Inflammatory macrophage treated with lipopolysaccharide for 4 hours (primary cell): ENCODE measurements around the gene CEACAM7.

ENCODE experiments used
- DNase-seq: peaks from one replicate; pipeline ENCODE4 v3.0.0-alpha.2; 2020

Gene CEACAM7

GRCh38 chr19:41646589-41647204 lies 41.4 kb downstream of the CEACAM7 start:
- peak; percentile 52 for DNase-seq

GRCh38 chr19:41641879-41642485 lies 46.1 kb downstream of the CEACAM7 start:
- DNase-seq = peak; percentile 67

DNA sequence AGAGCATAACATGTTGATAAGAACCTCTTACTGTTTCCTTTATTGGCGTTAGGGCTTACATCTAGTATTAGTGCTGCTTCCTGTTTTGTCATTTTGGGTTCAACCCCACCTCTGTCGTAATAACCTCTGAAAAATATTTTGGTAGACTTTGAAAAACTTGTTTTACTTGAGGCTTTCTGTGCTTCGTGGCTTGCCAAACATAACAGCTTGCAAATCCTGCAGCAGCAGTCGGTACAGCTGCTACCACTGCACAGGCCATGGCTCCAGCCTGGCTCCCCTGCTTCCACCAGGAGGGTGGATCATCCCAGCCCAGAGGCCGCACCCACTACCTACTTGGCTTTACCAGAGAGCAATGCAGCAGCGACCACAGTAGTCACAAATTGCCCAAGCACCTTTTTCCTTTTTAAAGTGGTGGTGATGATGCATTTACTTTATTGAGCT lies 49.4 kb downstream of the CEACAM7 start:
- peak; percentile 25 for DNase-seq

DNA sequence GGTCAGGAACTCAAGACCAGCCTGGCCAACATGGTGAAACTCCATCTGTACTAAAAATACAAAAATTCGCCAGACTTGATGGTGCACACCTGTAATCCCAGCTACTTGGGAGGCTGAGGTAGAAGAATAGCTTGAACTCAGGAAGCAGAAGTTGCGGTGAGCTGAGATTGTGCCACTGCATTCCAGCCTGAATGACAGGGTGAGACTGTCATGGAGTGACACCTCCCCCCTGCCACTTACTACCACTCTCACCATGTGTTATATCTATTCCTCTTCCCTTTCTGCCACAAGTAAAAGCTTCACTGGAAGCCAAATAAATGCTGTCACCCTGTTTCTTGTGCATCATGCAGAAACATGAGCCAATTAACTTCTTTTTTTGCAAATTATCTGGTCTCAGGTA lies 50.6 kb downstream of the CEACAM7 start:
- peak; percentile 55 for DNase-seq

GRCh38 chr19:41627966-41628675 lies 59.9 kb downstream of the CEACAM7 start:
- DNase-seq = no peak

GRCh38 chr19:41626877-41627276 lies 61.2 kb downstream of the CEACAM7 start, which contains the start of gene CEACAM4:
Gene CEACAM4, minus strand, starts transcription at chr19:41627074. Its CDS starts 111 bp downstream, at chr19:41626963.
- DNase-seq = peak; percentile 68

DNA sequence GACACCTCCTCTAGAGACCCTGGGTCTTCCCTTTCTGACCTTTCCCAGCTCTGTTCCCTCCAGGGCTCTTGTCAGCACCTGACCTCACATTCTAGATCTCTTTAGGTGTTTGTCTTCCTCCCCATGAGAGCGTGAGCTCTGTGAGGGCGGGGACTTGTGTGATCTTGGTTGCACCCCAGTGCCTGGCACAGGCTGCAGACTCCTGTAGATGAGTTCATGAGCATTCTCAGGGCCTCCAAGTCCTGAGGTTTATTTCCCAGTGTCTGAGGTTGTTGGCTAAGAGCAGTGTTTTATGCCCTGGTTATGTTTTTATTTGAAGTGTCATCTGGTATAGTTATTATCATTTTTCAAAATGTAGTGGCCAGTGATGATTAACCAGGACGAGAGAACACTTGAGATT lies 61.8 kb downstream of the CEACAM7 start:
- DNase-seq = no peak

GRCh38 chr19:41624937-41625336 lies 63.1 kb downstream of the CEACAM7 start:
- no peak for DNase-seq

DNA sequence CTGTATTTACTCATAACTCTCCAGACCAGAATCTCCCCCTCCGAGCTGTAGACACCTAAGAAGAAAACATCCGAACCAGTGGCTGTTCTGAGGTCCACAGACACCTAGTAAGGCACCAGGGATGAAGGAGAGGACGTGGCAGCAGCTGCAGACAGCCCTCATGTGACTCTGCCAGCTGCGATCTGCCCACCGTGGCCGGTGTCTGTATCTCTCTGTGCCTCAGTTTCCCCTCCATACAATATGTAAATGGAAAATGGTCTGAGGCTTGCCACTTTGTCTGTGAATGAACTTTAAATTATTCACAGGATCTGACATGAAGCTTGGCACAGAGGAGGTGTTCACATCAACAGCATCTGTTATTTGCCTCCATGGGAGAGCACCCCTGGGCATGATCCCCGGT lies 63.6 kb downstream of the CEACAM7 start:
- DNase-seq = no peak

DNA sequence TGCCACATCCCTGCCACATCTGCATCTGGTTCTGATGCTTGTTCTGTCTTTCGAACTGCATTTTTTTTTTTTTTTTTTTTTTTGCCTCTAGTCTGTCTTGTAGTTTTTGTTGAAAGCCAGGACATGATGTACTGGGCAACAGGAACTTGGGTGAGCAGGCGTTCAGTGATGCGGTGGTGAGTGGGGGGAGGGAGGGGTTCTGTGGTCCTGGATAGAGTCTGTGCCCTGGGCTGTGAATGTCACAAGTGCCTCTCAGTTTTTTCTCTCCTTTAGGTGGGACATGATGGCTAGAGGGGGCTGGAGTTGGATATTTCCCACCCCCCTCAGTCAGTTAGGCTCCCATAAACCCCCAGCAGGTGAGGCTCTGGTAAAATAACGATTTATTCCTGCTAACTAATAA lies 64.7 kb downstream of the CEACAM7 start:
- DNase-seq = no peak
